Colonic mucosa (tissue), 4 donors: ENCODE results near the gene ITGB1BP1. TPM values are rescaled to one million over a fixed set of nuclear protein-coding genes. Genes with fewer than 3 reads are reported as not detected.
"Not testable (repeated sequence)": the region's sequence is repeated elsewhere in the genome, so short reads cannot be mapped to it uniquely, and the experiment has no call there.

Experiments used
- DNase-seq: peaks from one replicate; pipeline ENCODE4 v3.0.0-alpha.2; 2020
- H3K27ac ChIP-seq: fragments of 200-600 bp; one replicate; pipeline ENCODE4 v1.8.0; 2021
- H3K27me3 ChIP-seq: fragments of 200-600 bp; one replicate; pipeline ENCODE4 v1.8.0; 2021
- H3K36me3 ChIP-seq: fragments of 200-600 bp; one replicate; pipeline ENCODE4 v1.8.0; 2021
- H3K4me1 ChIP-seq: fragments of 200-600 bp; one replicate; pipeline ENCODE4 v1.8.0; 2021; ENCODE audit warnings: mild to moderate bottlenecking
- H3K4me3 ChIP-seq: fragments of 200-600 bp; one replicate; pipeline ENCODE4 v1.8.0; 2021
- H3K9ac ChIP-seq, 2 donors: one replicate each; pipeline ENCODE4 v1.7.0; 2013; ENCODE audit warnings: control low read depth in 2 of 2, low read depth in 2 of 2, low read length in 2 of 2
- H3K9me3 ChIP-seq: fragments of 200-600 bp; one replicate; pipeline ENCODE4 v1.8.0; 2021
- intact Hi-C: fragments of 100-400 bp; cut with DNase I; formaldehyde crosslinking; loops from one replicate; pipeline ENCODE4 v1.14.1; 2022
- total RNA-seq, 2 donors: library from RNA; stranded (reverse); fragmentation: NEBNext Ultra II Directional in 1 of 2; extraction: Animal tissue kit (Norgen Biotek cat#: 25700) in 1 of 2; gene quantifications; one replicate each; pipeline ENCODE4 v1.2.1, GENCODE V29; 2021
- TF ChIP-seq, protein P1 (sequence below): fragments of 200-600 bp; IDR thresholded peaks from one replicate; pipeline ENCODE4 v1.8.0; 2022; ENCODE audit warnings: antibody characterized with exemption, mild to moderate bottlenecking
- donor health status: healthy.
- donor health status: DM: no; HTN: no; CAD: no.
- donor health status: DM: no; HTN: no; CAD: no.

Gene ITGB1BP1
- total RNA-seq, 2 donors from 2014 or later: 57.5 to 58.5 TPM

DNA sequence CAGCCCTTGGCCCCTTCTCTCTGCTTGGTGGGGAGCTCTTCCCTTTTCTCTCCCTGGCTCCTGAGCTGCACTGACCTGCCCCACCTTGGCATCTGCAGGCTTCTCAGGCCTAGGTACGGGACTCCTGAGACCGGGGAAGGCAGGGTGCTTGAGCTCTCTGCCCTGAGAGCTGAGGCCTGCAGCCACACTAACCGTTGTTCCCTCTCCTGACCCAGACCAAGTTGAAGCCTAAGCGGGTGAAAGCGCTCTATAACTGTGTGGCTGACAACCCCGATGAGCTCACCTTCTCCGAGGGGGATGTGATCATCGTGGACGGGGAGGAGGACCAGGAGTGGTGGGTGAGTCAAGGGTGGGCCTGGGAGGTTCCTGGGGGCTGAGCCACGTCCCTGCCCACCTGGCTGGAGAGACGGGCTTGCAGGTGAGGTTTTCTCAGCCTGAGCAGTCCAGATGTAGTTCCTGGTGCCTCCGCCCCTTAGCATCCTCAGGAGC, 22.2 kb downstream of the ITGB1BP1 start:
- H3K27me3 ChIP-seq: no peaks in the 10 kb centered on the region
- TF ChIP-seq, protein P1, sequence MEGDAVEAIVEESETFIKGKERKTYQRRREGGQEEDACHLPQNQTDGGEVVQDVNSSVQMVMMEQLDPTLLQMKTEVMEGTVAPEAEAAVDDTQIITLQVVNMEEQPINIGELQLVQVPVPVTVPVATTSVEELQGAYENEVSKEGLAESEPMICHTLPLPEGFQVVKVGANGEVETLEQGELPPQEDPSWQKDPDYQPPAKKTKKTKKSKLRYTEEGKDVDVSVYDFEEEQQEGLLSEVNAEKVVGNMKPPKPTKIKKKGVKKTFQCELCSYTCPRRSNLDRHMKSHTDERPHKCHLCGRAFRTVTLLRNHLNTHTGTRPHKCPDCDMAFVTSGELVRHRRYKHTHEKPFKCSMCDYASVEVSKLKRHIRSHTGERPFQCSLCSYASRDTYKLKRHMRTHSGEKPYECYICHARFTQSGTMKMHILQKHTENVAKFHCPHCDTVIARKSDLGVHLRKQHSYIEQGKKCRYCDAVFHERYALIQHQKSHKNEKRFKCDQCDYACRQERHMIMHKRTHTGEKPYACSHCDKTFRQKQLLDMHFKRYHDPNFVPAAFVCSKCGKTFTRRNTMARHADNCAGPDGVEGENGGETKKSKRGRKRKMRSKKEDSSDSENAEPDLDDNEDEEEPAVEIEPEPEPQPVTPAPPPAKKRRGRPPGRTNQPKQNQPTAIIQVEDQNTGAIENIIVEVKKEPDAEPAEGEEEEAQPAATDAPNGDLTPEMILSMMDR: no peak
- H3K27ac ChIP-seq: no peak overlapping the region
- no peaks in the 10 kb centered on the region for H3K36me3 ChIP-seq
- H3K9ac ChIP-seq: no peak overlapping the region
- no peak overlapping the region for H3K4me3 ChIP-seq
- H3K9me3 ChIP-seq: no peaks in the 10 kb centered on the region
- intact Hi-C loops: no loop called here
- H3K4me1 ChIP-seq: no peaks in the 10 kb centered on the region
- DNase-seq: no peak

GRCh38 chr2:9400268-9401058, 22.9 kb downstream of the ITGB1BP1 start:
- Histone ChIP-seq H3K36me3 (no peaks in the 10 kb centered on the region), H3K27me3 (no peaks in the 10 kb centered on the region), H3K9me3 (no peaks in the 10 kb centered on the region), H3K4me3 (no peak overlapping the region), H3K4me1 (no peaks in the 10 kb centered on the region), H3K27ac (no peak overlapping the region), H3K9ac (no peak overlapping the region)
- no peak for DNase-seq
- intact Hi-C loops: no loop called here
- TF ChIP-seq, protein P1: no peak

DNA sequence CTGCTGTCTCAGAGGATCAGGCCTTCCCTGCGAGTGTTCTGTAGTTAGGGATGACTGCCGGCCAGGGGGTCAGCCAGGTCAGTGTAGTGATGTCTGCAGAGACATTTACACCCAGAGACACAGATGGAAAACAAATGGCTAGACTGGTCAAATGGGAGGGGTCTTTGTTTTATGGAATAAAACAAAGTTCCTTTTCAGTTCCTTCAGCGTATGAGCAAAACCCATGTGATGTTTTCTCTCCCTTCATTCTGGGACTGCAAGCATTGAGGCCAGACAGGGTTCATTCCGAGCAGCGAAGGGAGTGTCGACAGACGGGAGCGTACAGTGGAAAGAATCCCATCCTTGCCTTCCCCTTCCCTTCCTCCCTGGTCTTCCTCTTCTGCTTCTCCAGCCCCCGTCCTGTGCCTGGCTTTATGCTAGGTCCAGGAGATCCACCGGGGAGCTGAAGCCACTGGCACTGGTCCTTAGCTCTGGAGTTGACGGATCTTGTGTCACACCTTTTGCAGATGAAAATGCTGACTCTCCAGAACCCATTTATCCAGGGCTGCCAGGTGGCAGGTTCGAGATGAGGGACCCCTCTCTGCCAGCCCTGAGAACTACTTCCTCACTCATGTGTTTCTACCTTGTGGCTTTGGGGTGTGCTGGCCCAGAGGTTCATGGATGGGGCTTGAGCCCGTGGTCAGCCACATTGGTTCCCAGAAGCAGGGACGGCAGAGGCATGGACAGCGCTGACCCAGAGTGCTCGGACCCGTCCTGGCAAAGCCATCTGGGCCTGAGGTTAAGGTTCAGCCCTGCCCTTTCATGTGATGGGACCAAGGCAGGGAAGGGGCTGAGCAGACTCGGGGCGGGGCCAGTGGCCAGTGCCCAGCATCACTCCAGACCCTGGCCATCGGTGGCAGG, 24.2 kb downstream of the ITGB1BP1 start:
- H3K9me3 ChIP-seq: no peaks in the 10 kb centered on the region
- no peaks in the 10 kb centered on the region for H3K36me3 ChIP-seq
- no peak overlapping the region for H3K4me3 ChIP-seq
- no peak overlapping the region for H3K9ac ChIP-seq
- no peak overlapping the region for H3K27ac ChIP-seq
- H3K4me1 ChIP-seq: no peaks in the 10 kb centered on the region
- no peaks in the 10 kb centered on the region for H3K27me3 ChIP-seq
- intact Hi-C loops: no loop called here
- no peak for DNase-seq
- TF ChIP-seq, protein P1: no peak

- intact Hi-C loops, H3K27me3 ChIP-seq, H3K4me1 ChIP-seq, H3K27ac ChIP-seq, H3K9me3 ChIP-seq, H3K9ac ChIP-seq, H3K36me3 ChIP-seq, DNase-seq, H3K4me3 ChIP-seq: not testable (repeated sequence)
Observed at GRCh38 chr2:9398251-9398650, 25.1 kb downstream of the ITGB1BP1 start.

DNA sequence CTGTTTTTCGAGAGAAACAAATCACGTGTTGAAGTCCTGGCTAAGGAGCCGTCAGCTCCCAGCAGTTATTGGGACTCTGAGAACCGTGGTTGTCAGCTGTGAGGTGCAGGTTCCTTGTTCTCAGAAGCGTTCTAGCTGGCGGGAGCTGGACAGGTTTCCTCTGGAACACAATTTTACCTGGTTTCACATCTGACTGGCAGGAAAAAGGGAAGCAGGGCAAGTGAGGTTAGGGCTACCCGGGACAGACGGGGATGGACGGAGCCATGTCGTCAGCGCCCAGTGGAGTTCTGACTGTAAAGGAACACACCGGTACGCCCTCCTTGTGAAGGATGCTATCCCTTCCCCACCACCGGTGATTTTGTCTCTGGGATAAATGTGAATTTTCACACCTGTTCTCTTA, 26.1 kb downstream of the ITGB1BP1 start:
- no peak for DNase-seq
- no peak overlapping the region for H3K27ac ChIP-seq
- no peaks in the 10 kb centered on the region for H3K27me3 ChIP-seq
- intact Hi-C loops: no loop called here
- no peak overlapping the region for H3K4me3 ChIP-seq
- TF ChIP-seq, protein P1: no peak
- no peaks in the 10 kb centered on the region for H3K9me3 ChIP-seq
- H3K4me1 ChIP-seq: no peaks in the 10 kb centered on the region
- no peaks in the 10 kb centered on the region for H3K36me3 ChIP-seq
- H3K9ac ChIP-seq: no peak overlapping the region
